ENCODE measurements around the gene GALP. TPM values are rescaled to one million over a fixed set of nuclear protein-coding genes. Genes with fewer than 3 reads are reported as not detected.

GALP gene
- total and polyA plus RNA-seq, 2 donors (not counting 1 experiment from before 2014, with no cell fraction given): not detected

- intact Hi-C loops (cut with micrococcal nuclease): no loop called here
- TF ChIP-seq CTCF (IDR thresholded peaks at IDR 0.05): no peak
- TF ChIP-seq EZH2 (IDR thresholded peaks at IDR 0.05; ENCODE audit: borderline replicate concordance, insufficient read depth, low read depth, low read length, poor library complexity, severe bottlenecking): no peak
- H3K27ac Mint-ChIP-seq: no peak overlapping the region
- no peaks in the 10 kb centered on the region for H3K9me3 Mint-ChIP-seq (ENCODE audit: insufficient read depth)
- Histone ChIP-seq H3K27me3 (replicated peaks in 1 of 4; ENCODE audit: control extremely low read depth in 1 of 4, control insufficient read depth in 3 of 4, insufficient read depth in 4 of 4, low read length in 3 of 4) (peaks cover 0 to 3% (median under 1%) of the 10 kb centered on the region in 4 experiments), H3K27ac (ENCODE audit: low read length in 2 of 2) (no peak overlapping the region), H4K20me1 (ENCODE audit: control insufficient read depth, insufficient read depth, low read length, poor library complexity, severe bottlenecking) (no peaks in the 10 kb centered on the region), H3K4me3 (ENCODE audit: control extremely low read depth in 1 of 5, extremely low read depth in 1 of 5, insufficient read depth in 1 of 5, low read depth in 2 of 5, low read length in 4 of 5) (no peak overlapping the region), H3K4me2 (replicated peaks; ENCODE audit: low read depth, low read length, poor library complexity, severe bottlenecking) (no peak overlapping the region), H3K36me3 (replicated peaks in 1 of 2; ENCODE audit: control extremely low read depth in 1 of 2, control insufficient read depth in 1 of 2, extremely low read depth in 1 of 2, insufficient read depth in 2 of 2, low read length in 1 of 2) (no peaks in the 10 kb centered on the region), H3K9me3 (ENCODE audit: control extremely low read depth in 1 of 3, control insufficient read depth in 2 of 3, insufficient read depth in 1 of 3, low read length in 2 of 3) (no peaks in the 10 kb centered on the region), H2AFZ (ENCODE audit: insufficient read depth, low read depth, low read length, poor library complexity, severe bottlenecking) (no peak overlapping the region), H3K4me1 (ENCODE audit: control insufficient read depth in 2 of 2, insufficient read depth in 2 of 2, low read length in 2 of 2) (no peaks in the 10 kb centered on the region), H3K79me2 (ENCODE audit: control insufficient read depth, insufficient read depth, low read length) (no peaks in the 10 kb centered on the region), H3K9ac (ENCODE audit: low read length) (no peak overlapping the region)
- 90% methylated on average over 2 of the region's 4 CpGs for WGBS (ENCODE audit: insufficient coverage)
- peaks cover 19% of the 10 kb centered on the region for H3K27me3 Mint-ChIP-seq
- CTCF ChIA-PET: no interaction called here
- POLR2A ChIA-PET: no interaction called here
- no peak overlapping the region for H3K4me3 Mint-ChIP-seq
- H3K4me1 Mint-ChIP-seq: no peaks in the 10 kb centered on the region
- DNase-seq (no peak), ATAC-seq (ENCODE audit: low read depth) (no peak)
Observed at GRCh38 chr19:56211718-56212117, 35.9 kb downstream of the GALP start.

- 16% methylated on average over 78 of the region's 79 CpGs for WGBS (ENCODE audit: insufficient coverage)
- intact Hi-C loops (cut with micrococcal nuclease): no loop called here
- Mint-ChIP-seq H3K4me1 (peaks cover 6% of the 10 kb centered on the region), H3K4me3 (peak overlapping the region; percentile 26), H3K27ac (no peak overlapping the region), H3K27me3 (peaks cover 20% of the 10 kb centered on the region), H3K9me3 (ENCODE audit: insufficient read depth) (no peaks in the 10 kb centered on the region)
- peaks cover 0 to 11% (median 5%) of the 10 kb centered on the region in 4 experiments for H3K27me3 ChIP-seq (replicated peaks in 1 of 4; ENCODE audit: control extremely low read depth in 1 of 4, control insufficient read depth in 3 of 4, insufficient read depth in 4 of 4, low read length in 3 of 4)
- H3K4me3 ChIP-seq (ENCODE audit: control extremely low read depth in 1 of 5, extremely low read depth in 1 of 5, insufficient read depth in 1 of 5, low read depth in 2 of 5, low read length in 4 of 5): peak overlapping the region in 1 of 5 experiments; percentile 4
- no peak overlapping the region for H3K9ac ChIP-seq (ENCODE audit: low read length)
- CTCF ChIA-PET: no interaction called here
- ATAC-seq (ENCODE audit: low read depth): no peak
- TF ChIP-seq CTCF (IDR thresholded peaks at IDR 0.05) (no peak), EZH2 (IDR thresholded peaks at IDR 0.05; ENCODE audit: borderline replicate concordance, insufficient read depth, low read depth, low read length, poor library complexity, severe bottlenecking) (no peak)
- peaks cover 4 to 6% of the 10 kb centered on the region in 2 donors for H3K4me1 ChIP-seq (ENCODE audit: control insufficient read depth in 2 of 2, insufficient read depth in 2 of 2, low read length in 2 of 2)
- no peak for DNase-seq
- H2AFZ ChIP-seq (ENCODE audit: insufficient read depth, low read depth, low read length, poor library complexity, severe bottlenecking): peak overlapping the region; percentile 28
- H3K79me2 ChIP-seq (ENCODE audit: control insufficient read depth, insufficient read depth, low read length): no peaks in the 10 kb centered on the region
- no peaks in the 10 kb centered on the region for H3K36me3 ChIP-seq (replicated peaks in 1 of 2; ENCODE audit: control extremely low read depth in 1 of 2, control insufficient read depth in 1 of 2, extremely low read depth in 1 of 2, insufficient read depth in 2 of 2, low read length in 1 of 2)
- H3K9me3 ChIP-seq (ENCODE audit: control extremely low read depth in 1 of 3, control insufficient read depth in 2 of 3, insufficient read depth in 1 of 3, low read length in 2 of 3): no peaks in the 10 kb centered on the region
- no peak overlapping the region for H3K27ac ChIP-seq (ENCODE audit: low read length in 2 of 2)
- H3K4me2 ChIP-seq (replicated peaks; ENCODE audit: low read depth, low read length, poor library complexity, severe bottlenecking): peak overlapping the region; percentile 53
- POLR2A ChIA-PET: no interaction called here
- H4K20me1 ChIP-seq (ENCODE audit: control insufficient read depth, insufficient read depth, low read length, poor library complexity, severe bottlenecking): no peaks in the 10 kb centered on the region
Observed at GRCh38 chr19:56217039-56217949, 41.5 kb downstream of the GALP start.
